Astrocyte (in vitro differentiated cells and primary cell): Measurements from ENCODE around the gene BRF1.

Experiments used
- EZH2 ChIP-seq: IDR thresholded peaks from 2 replicates; pipeline ENCODE4 v1.6.1; 2012; ENCODE audit warnings: mild to moderate bottlenecking, low read length, inconsistent platforms; ENCODE audit not compliant: insufficient read depth
- TF ChIP-seq, protein P1 (sequence below): IDR thresholded peaks from 2 replicates; pipeline ENCODE4 v1.5.1; 2011; ENCODE audit warnings: low read depth, mild to moderate bottlenecking, inconsistent platforms, low read length, moderate library complexity; ENCODE audit not compliant: insufficient read depth

DNA sequence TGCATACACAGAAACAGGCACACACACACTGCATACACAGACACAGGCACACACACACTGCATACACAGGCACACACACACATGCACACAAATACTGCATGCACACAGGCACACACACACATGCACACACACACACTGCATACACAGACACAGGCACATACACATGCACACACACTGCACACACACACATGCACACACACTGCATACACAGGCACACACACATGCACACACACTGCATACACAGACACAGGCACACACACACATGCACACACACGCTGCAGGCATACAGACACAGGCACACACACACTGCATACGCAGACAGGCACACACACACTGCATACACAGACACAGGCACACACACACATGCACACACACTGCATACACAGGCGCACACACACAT, 85.2 kb downstream of the BRF1 start:
- TF ChIP-seq, protein P1, sequence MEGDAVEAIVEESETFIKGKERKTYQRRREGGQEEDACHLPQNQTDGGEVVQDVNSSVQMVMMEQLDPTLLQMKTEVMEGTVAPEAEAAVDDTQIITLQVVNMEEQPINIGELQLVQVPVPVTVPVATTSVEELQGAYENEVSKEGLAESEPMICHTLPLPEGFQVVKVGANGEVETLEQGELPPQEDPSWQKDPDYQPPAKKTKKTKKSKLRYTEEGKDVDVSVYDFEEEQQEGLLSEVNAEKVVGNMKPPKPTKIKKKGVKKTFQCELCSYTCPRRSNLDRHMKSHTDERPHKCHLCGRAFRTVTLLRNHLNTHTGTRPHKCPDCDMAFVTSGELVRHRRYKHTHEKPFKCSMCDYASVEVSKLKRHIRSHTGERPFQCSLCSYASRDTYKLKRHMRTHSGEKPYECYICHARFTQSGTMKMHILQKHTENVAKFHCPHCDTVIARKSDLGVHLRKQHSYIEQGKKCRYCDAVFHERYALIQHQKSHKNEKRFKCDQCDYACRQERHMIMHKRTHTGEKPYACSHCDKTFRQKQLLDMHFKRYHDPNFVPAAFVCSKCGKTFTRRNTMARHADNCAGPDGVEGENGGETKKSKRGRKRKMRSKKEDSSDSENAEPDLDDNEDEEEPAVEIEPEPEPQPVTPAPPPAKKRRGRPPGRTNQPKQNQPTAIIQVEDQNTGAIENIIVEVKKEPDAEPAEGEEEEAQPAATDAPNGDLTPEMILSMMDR = no peak
- TF ChIP-seq EZH2 = no peak
